GM19240 (cell line): Measurements from ENCODE around the gene JUP.

Source experiments
- DNase-seq: peaks from one replicate; pipeline ENCODE4 v3.0.0; 2011; ENCODE audit warnings: low spot score; ENCODE audit not compliant: insufficient read length

Gene JUP

GRCh38 chr17:41760878-41761277 lies 25.6 kb downstream of the JUP start:
- no peak for DNase-seq

GRCh38 chr17:41758601-41759000 lies 27.9 kb downstream of the JUP start:
- DNase-seq, result no peak

- no peak for DNase-seq
These were observed 32.4 kb downstream of the JUP start for GRCh38 chr17:41754066-41754465.

- DNase-seq, result no peak
These were observed 35.2 kb downstream of the JUP start for GRCh38 chr17:41751288-41751687.

- DNase-seq, result no peak
These were observed 35.6 kb downstream of the JUP start for GRCh38 chr17:41750862-41751261.

- DNase-seq, result no peak
These were observed 38.2 kb downstream of the JUP start for GRCh38 chr17:41748275-41748674.

GRCh38 chr17:41741709-41742108 lies 44.8 kb downstream of the JUP start:
- no peak for DNase-seq

GRCh38 chr17:41740506-41740905 lies 46.0 kb downstream of the JUP start:
- no peak for DNase-seq

- DNase-seq, result no peak
These were observed 46.7 kb downstream of the JUP start for GRCh38 chr17:41739661-41740352.

GRCh38 chr17:41738801-41739112 lies 47.8 kb downstream of the JUP start:
- DNase-seq, result no peak

GRCh38 chr17:41738077-41738800 lies 48.3 kb downstream of the JUP start:
- DNase-seq, result peak; percentile 99

GRCh38 chr17:41737680-41738023 lies 48.9 kb downstream of the JUP start:
- no peak for DNase-seq

GRCh38 chr17:41736983-41737679 lies 49.4 kb downstream of the JUP start:
- no peak for DNase-seq

- DNase-seq, result no peak
These were observed 50.8 kb downstream of the JUP start for GRCh38 chr17:41735744-41736143.

- no peak for DNase-seq
These were observed 51.6 kb downstream of the JUP start for GRCh38 chr17:41734949-41735313.

- no peak for DNase-seq
These were observed 52.2 kb downstream of the JUP start, which contains the start of gene HAP1 for GRCh38 chr17:41734139-41734948. Gene HAP1 (minus strand): TSS chr17:41734643. CDS start chr17:41734634, 9 bp downstream.

GRCh38 chr17:41733348-41734138 lies 53.0 kb downstream of the JUP start:
- DNase-seq, result no peak

- no peak for DNase-seq
These were observed 54.7 kb downstream of the JUP start for GRCh38 chr17:41731836-41732235.

- no peak for DNase-seq
These were observed 56.0 kb downstream of the JUP start for GRCh38 chr17:41730479-41730878.

- no peak for DNase-seq
These were observed 58.5 kb downstream of the JUP start for GRCh38 chr17:41728056-41728455.

- DNase-seq, result no peak
These were observed 61.4 kb downstream of the JUP start for GRCh38 chr17:41725134-41725533.
